GM18873 (cell line): Measurements from ENCODE around the gene CRY1.
A peak's percentile ranks its signal among the peaks of the same experiment; 100 is the strongest.

Experiments used
- ATAC-seq: cut with Tn5 transposase; IDR thresholded peaks from one replicate; pipeline ENCODE4 v1.9.1; 2021; ENCODE audit warnings: mild to moderate bottlenecking, moderate library complexity, moderate number of reproducible peaks; ENCODE audit not compliant: unreplicated experiment, low FRiP score

CRY1 gene

GRCh38 chr12:107093417-107094182 is at the start of gene CRY1:
Gene CRY1 (minus strand): TSS chr12:107093549. CDS start chr12:107092961, 588 bp downstream.
- peak; percentile 76 for ATAC-seq

- ATAC-seq, result no peak
These were observed 46.4 kb upstream of the CRY1 start for GRCh38 chr12:107139787-107140186.

GRCh38 chr12:107138990-107139389 is 45.6 kb upstream of the CRY1 start:
- no peak for ATAC-seq

DNA sequence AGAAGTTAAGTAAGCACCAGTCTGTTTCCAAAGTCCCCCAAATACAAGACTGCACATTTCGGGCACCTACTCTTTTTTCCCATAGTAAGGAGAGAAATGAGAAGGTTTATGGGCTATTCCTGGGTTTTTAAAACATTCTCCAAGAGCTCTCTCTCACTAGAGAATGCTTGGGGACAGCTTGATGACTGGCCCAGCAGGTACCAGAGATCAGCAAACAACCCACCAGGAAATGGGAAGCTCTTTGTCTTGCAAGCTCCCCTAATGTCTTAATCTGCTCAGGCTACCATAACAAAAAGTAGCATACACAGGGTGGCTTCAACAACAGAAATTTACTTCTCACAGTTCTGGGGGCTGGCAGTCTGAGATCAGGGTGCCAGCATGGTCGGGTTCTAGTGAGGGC is 41.8 kb upstream of the CRY1 start:
- no peak for ATAC-seq

DNA sequence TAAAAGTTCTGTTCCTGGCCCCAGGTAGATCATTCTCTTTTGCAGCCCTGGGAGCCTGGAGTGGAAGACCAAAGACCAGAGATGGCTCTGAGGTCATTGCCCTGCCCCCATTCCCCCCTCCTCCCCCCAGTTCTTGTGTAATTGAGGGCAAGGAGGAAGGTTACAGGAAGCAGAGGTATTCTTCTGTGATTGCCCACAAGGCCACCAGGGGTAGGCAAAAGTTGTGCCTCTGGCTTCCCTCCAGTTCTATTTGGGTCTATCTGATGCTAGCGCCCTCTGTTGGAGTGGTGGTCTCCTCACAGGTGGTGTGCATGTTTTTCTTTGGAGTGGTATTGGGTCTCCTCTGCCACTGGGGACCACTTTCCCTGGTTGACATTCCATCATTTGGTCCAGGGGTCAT is 41.2 kb upstream of the CRY1 start:
- no peak for ATAC-seq

GRCh38 chr12:107133462-107133861 is 40.1 kb upstream of the CRY1 start:
- no peak for ATAC-seq

DNA sequence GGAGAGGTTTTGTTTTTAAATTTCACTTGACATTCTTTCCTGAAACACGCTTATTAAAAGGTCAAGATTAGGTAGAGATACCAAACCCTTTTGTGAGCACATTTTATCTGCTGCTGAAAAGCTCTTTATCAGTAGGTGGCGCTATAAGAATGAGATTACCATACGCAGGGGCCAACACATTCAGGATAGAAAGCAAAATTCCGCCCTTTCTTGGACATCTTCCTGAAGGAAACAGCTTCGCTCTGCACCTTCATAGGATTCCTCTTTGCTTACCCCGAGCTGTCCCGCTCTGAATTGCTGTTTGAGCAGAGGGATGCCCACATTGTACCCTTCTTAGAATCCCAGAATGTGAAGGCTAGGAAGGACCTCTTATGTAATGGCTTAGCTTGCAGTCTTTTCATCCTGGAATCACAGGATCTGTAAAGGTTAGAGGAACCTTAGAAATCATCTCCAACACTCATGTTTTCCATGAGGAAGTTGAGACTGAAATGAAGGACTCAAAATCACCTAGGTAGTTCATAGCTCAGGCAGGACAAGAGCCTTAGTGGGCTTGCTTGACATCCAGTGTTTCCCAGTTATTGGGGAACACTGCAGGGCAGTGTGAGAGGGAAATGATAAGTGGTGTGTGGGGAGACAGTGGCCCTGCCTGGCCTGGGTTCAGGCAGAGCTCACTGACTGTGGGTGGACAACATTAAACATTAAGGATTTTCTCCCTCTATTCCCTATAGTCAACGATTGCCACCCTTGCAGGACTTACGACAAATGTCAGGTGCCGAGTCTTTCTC is 38.7 kb upstream of the CRY1 start:
- no peak for ATAC-seq

- no peak for ATAC-seq
These were observed 37.7 kb upstream of the CRY1 start for GRCh38 chr12:107130830-107131611.

- ATAC-seq, result no peak
These were observed 36.1 kb upstream of the CRY1 start for GRCh38 chr12:107129315-107129930.

GRCh38 chr12:107127482-107128430 is 34.4 kb upstream of the CRY1 start:
- no peak for ATAC-seq

DNA sequence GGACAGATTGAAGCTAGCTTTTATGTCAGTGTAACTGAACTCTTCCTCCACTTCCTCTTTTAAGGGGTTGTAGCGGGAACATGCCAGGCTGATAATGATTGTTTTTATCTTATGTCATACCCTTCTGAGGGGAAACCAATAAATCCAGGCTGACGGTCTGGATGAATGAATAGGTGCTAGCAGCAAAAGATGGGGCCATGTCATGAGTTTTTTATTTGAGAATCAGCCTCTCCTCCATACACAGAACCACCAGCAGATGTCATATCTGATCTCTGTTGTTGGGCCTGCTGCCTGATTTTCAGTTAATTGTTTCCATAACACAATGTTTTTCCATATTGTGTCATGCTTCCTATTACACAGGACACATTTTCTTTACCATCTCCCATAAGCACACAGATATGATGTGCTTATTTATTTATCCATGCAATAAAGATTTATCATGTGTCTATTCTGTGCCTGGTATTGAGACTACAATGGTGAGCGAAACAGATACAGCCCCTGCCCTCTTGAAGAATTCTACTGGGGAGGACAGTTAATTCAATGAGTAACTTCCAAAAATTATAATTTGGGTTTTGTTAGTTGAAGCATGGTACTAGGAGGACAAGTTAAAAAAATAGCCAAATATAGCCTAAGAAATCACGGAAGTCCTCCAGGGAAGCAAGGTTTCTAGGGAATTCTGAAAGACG is 33.6 kb upstream of the CRY1 start:
- ATAC-seq, result no peak

DNA sequence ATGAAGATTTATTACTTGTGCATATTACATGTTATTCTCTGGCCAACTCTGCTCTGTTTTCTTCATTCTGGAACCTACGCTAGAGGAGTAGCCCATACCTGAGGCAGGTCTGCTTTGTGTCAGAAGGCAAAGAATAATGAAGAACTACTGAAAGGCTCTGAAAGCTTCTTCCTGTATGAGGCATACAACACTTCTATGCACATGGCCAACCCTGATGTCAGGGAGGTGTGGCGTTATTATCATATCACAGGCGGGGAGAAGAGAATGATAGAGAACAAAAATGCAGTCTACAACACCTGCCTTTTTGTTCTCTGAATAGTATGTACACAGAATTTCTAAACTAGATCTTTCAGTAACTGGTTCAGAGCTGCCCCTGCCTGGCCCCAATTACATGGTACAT is 32.5 kb upstream of the CRY1 start:
- ATAC-seq, result no peak

DNA sequence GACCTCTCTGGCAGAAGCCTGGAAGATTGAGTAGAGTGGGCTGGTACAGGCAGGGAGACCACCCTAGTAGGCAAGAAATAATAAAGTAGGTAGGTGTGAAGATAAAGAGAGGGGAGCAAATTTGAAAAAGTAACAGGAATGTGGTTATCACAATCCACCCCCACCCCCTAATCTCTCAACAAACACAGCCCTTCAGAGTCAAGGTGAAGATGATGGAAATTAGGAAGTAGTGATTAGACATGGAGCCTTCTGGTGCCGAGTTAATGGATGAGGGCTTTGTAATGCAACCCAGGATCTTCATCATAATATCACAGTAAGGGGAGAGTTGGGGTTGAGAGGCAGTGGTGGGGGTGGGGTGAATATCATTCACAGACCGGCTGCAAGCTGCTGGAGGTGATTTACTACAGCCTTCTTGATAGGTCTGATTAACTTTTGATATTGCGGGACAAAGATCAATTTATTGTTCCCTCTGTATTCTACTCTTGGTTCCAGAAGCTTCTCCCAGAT is 29.2 kb upstream of the CRY1 start:
- ATAC-seq, result no peak

- no peak for ATAC-seq
These were observed 25.7 kb upstream of the CRY1 start for GRCh38 chr12:107119091-107119490.

GRCh38 chr12:107118624-107119023 is 25.3 kb upstream of the CRY1 start:
- ATAC-seq, result no peak

GRCh38 chr12:107115119-107115518 is 21.8 kb upstream of the CRY1 start:
- ATAC-seq, result no peak

GRCh38 chr12:107111314-107111713 is 18.0 kb upstream of the CRY1 start:
- ATAC-seq, result no peak
